Measurements from ENCODE around the gene AICDA.

- TF ChIP-seq CTCF (IDR thresholded peaks at IDR 0.05) (no peak), POLR2A (IDR thresholded peaks at IDR 0.05) (no peak)
Observed at GRCh38 chr12:8638951-8639350, 26.3 kb upstream of the AICDA start.
